HuH-7.5 (cell line): Measurements from ENCODE around the gene XPO6.

Source experiments
- DNase-seq: peaks from one replicate; pipeline ENCODE4 v3.0.0; 2011; ENCODE audit warnings: low spot score

Gene XPO6

GRCh38 chr16:28089205-28089991, 122.4 kb downstream of the XPO6 start:
- DNase-seq, result no peak

DNA sequence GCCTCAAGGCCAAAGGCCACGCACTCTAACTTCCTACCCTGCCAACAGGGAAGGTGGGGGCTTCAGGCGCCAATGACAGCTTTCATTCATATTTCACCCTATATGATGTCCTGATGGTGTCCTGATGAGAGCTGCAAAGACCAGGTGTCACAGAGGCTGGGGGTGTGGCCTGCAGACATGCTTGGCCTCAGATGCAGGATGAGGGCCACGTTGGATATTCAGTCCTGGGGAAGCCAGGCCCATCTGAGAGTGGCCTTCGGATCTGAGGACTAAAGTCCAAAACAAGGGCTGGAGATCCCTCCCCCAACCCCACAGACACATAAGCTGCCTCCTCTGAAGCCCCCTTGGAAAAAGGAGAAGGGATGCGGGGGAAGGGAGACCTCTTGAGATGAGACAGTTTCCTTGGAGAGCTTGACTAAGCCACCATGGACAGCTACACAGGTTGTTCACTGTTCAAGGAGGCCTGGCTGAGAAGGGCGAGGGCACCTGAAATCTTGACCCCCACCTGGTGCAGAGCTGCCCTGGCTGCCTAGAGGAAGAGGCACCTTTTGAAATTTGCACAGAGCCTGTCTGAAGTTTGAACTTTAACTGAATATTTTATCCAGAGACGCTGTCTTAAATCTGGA, 124.0 kb downstream of the XPO6 start:
- no peak for DNase-seq

DNA sequence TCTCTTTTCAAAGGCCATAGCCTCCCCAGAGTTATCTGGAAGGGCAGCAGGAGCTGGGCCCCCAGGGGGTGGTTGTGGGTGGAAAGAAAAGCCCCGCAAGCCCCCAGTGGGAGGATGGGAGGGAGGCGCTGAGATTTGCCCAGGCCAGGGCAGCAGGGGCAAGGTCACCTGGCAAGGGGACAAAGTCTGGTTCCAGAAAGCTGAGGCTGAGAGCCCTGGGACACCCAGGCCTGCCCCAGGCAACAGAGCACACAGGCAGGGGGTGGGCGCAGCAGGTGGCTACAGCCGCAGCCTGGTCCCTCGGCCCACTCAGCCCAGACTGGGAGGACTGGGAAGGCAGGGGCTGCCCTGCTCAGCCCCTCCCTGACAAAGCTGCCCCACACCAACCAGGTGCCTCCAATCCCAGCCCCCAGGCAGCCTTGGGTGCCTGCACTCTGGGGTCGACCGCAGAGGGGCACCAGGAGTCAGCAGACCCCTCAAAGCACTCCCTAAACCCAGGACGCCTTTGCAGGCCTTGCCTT, 124.6 kb downstream of the XPO6 start:
- no peak for DNase-seq

GRCh38 chr16:28086186-28087139, 125.3 kb downstream of the XPO6 start:
- DNase-seq, result no peak

DNA sequence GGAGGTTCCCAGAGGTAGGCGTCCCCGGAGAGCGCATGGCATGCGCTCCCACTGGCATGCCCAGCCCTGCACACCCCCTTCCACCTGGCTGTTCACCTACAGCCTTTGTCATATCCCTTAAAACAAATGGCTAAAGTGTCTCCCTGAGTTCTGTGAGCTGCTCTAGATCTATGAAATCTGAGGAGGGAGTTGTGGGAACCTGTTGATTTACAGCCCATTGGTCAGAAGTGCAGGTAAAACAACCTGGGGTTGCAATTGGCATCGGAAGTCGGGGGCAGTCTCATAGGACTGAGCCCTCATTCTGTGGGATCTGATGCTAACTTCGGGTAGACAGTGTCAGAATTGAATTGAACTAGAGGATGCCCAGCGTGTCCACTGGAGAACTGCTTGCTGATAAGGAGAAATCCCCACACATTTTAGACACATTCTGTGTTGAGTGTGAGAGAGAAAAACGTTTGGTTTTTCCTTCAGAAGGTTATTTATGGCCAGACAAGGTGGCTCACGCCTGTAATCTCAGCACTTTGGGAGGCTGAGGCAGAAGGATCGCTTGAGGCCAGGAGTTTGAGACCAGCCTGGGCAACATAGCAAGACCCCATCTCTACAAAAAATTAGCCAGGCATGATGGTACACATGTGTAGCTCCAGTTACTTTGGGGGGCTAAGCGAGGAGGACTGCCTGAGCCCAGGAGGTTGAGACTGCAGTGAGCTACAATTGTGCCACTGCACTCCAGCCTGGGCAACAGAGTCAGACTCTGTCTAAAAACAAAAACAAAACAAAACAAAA, 126.2 kb downstream of the XPO6 start:
- DNase-seq, result no peak

DNA sequence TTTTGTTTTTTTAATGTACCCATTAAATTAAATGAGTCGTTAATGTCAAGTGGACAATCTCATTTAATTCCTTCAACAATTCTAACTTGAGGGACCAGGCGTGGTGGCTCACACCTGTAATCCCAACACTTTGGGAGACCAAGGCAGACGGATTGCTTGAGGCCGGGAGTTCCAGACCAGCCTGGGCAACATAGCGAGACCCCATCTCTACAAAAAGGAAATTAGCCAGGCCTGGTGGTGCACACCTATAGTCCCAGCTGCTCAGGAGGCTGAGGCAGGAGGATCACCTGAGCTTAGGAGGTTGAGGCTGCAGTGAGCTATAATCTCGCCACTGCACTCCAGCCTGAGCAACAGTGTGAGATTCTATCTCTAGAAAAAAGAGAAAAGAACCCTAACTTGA, 127.6 kb downstream of the XPO6 start:
- no peak for DNase-seq

GRCh38 chr16:28082624-28083023, 129.1 kb downstream of the XPO6 start:
- no peak for DNase-seq

DNA sequence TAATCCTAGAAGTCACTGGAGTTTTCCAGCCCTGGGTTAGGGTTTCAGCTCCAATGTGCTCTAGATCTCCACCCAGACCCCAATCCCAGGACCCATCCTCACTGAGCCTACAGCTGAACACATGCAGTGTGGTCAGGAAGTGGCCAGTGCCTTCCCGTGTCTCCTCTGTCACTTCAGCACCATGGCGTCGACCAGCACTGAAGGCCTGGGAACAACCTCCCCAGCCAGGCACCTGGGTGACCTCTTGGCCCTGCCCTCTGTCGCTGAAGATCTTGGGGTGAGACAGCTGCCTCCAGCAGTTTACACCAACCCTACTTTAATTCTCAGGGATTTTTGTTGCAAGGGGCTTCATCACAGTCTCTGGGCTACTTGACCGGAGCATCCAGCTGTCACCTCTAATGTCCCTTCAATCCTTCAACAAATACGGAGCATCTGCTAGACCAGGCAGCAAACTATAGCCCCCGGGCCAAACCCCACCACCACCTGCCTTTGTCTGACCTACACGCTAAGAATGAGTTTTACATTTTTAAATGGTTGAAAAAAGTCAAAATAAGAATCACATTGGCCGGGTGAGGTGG, 130.3 kb downstream of the XPO6 start:
- DNase-seq, result no peak

DNA sequence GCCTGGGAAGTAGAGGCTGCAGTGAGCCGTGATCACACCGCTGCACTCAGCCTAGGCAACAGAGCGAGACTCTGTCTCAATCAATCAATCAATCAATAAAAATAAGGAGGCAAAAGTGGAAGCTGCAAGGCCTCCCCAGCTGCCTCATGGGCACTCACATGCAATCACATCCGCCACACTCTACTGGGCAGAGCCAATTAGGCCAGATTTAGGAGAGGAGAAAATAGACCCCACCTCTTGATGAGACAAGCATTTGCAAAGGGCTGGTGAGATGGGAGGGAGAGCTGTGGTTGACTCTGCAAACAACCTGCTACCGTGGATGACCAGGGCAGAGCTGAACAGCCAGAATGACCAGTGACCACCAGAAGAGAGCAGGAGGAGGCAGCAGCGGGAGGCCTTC, 133.5 kb downstream of the XPO6 start:
- DNase-seq, result no peak

GRCh38 chr16:28073836-28074235, 137.9 kb downstream of the XPO6 start:
- no peak for DNase-seq

- DNase-seq, result no peak
Measured at GRCh38 chr16:28072087-28072486, 139.7 kb downstream of the XPO6 start.

DNA sequence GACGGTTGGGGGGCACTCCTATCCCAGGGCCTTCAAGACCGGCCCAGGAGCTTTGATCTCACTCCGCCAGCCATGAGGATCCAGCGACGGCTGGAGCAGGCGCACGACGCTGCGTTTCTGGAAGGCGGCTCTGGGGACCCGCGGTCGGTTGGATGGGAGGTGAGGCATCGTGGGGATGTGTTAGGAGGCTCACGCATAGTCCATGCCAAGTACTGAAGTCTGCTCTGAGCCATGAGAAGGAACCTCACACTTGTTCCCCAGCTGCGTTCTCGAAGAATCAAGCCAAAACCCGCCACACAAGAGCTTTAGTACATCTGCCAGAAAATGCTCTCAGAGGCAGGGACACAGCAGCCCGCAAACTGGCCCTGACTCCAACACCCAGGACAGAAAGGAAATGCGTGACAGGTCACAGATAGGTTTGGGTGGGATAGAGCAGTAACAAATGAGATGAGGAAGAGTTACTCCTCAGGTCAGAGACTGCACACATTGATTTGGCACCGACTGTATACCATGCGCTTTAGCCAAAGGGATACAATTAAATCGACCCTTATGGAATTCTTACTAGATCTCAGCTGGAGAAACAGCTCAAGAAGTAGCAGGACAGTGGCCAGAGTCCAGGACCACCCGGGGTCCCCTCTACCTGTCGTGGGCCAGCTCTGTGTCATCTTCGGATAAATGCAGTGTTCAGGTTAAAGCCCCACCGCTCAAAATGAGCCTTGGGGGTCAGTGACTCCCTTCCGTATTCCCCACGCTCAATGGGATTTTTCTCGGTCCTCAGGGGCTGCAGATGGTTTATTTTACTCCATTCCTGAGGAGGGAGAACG, 141.6 kb downstream of the XPO6 start:
- DNase-seq, result no peak

DNA sequence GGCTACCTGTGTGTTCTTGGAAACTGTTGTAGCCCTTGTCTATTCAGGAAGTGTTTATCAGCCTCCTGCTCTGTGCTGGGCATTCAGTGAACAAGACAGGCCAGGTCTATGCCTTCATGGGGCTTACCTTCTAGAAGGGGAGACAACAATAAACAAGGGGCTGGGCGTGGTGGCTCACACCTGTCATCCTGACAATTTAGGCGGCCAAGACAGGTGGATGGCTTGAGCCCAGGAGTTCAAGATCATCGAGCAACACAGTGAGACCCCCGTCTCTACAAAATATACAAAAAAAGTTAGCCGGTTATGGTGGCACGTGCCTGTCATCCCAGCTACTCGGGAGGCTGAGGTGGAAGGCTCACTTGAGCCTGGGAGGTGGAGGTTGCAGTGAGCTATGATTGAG, 142.8 kb downstream of the XPO6 start:
- DNase-seq, result no peak

DNA sequence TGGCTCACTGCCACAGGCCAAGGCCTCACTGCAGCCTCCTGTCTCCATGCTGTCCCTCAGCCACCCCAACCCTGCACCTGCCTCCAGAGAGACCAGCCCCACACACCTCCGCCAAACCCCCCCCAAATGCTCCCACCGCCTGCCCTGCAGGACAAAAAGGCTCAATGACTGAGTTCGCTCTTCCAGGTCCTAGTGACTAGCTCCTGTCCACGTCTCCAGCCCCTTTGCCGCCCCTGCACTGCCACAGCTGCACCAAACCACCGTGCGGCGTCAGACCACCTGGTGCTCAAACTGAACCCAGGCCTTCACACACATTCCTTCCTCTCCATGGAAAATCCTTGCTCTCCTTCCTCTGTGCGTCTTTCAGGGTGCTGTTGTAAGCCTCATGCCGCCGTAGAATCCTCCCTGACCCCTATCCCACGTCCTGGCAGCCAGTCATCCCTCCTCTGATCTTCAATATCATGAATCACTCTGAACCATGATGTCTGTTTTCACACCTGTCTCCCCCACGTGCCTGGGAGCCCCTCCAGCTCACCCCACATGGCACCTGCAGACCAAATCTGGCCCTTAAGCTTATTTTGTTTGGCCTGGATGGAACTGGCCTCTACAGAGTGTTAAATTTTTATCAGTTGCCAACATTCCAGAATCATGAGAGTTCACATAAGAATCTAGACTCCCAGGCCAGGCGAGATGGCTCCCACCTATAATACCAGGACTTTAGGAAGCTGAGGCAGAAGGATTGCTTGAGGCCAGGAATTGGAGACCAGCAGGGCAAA, 144.0 kb downstream of the XPO6 start:
- DNase-seq, result no peak

DNA sequence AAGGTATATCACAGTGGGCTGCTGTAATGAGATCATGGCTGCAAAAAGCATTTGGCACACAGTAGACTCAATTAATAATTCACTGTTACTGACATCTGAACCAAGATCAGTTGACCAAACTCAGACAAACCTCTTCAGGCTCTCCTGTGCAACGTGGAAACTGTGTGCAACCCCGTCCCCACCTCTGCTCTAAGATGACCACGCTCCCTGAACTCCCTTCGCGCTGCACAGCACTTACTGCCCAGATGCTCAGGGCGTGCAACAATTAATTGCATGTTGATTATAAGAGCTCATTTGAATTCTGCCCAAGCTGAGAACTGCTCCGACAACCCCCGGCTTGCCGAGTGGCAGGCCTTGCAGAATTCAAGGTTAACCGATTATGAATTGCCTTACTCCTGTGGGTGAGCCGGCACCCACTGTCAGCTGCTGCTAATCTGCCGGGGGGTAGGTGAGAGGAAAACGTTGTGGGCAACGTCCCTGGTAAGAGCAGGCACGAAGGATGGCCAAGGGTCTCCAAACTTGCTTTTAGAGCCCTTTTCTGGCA, 147.0 kb downstream of the XPO6 start:
- no peak for DNase-seq

DNA sequence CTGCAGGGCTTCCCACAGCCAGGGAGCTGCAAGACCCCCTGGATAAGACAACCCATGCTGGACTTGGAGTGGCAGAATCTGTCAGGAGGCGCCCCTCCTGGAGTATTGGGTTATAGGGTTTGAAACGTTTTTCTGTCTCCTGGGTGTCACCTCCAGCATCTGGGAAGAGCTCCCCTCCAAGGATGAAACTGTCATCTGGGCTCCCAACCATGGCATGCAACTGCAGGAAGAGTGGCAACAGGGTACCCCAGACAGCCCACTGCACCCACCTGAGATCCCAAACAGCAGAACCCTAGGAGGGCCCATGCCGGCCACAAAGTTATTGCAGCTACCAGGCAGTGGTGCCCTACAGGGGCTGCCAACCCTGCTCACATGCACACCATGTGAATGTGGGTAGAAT, 147.6 kb downstream of the XPO6 start:
- DNase-seq, result no peak

- peak; percentile 58 for DNase-seq
Measured at GRCh38 chr16:28063591-28064061, 148.1 kb downstream of the XPO6 start, which contains the start of gene GSG1L. Gene GSG1L (minus strand): TSS chr16:28063714. CDS start chr16:28063424, 290 bp downstream.

GRCh38 chr16:28062847-28063521, 148.8 kb downstream of the XPO6 start:
- DNase-seq, result no peak
